Lower leg skin (tissue), 4 donors: Measurements from ENCODE around the gene SCUBE1. TPM values are rescaled to one million over a fixed set of nuclear protein-coding genes. Genes with fewer than 3 reads are reported as not detected.

ENCODE experiments used
- DNase-seq, 2 donors: peaks; one replicate each; pipeline ENCODE4 v3.0.0-alpha.2; 2019; ENCODE audit warnings: low spot score in 2 of 2
- H3K4me3 ChIP-seq: fragments of 200-600 bp; sonication (generic); 2 replicates; pipeline ENCODE4 v1.5.1; 2017; ENCODE audit warnings: mild to moderate bottlenecking, low read depth; ENCODE audit not compliant: poor library complexity, severe bottlenecking
- POLR2A ChIP-seq, 2 donors: fragments of 450-650 bp; IDR thresholded peaks; one replicate each; pipeline ENCODE4 v1.6.1; 2016 to 2017; ENCODE audit warnings: antibody characterized with exemption in 2 of 2, mild to moderate bottlenecking in 1 of 2, moderate library complexity in 1 of 2
- WGBS, 2 donors: methylation state at CpG; one replicate each; pipeline ENCODE4 v1.1.5; 2018; 5-methylcytosine and 5-hydroxymethylcytosine counted together
- intact Hi-C: fragments of 100-400 bp; cut with DNase I; formaldehyde crosslinking; loops from one replicate; pipeline ENCODE4 v1.15.0; 2023; ENCODE audit warnings: low total_unique reads
- total RNA-seq, 4 donors: library from RNA; depleted of rRNA; stranded (reverse); fragments of >200 nt; gene quantifications; one replicate each; pipeline ENCODE4 v1.1.0, GENCODE V29; 2016
- TF ChIP-seq, protein P1 (sequence below), 3 donors: fragments of 450-650 bp; IDR thresholded peaks; one replicate each; pipeline ENCODE4 v1.5.1; 2016; ENCODE audit warnings: antibody characterized with exemption in 3 of 3, mild to moderate bottlenecking in 3 of 3, moderate library complexity in 2 of 3

SCUBE1 gene
- total RNA-seq, 4 donors from 2014 or later: 0.20 to 1.1 (median 0.28) TPM

GRCh38 chr22:43226377-43227238 lies 116.6 kb downstream of the SCUBE1 start:
- TF ChIP-seq POLR2A (IDR thresholded peaks at IDR 0.05): no peak
- TF ChIP-seq, protein P1, sequence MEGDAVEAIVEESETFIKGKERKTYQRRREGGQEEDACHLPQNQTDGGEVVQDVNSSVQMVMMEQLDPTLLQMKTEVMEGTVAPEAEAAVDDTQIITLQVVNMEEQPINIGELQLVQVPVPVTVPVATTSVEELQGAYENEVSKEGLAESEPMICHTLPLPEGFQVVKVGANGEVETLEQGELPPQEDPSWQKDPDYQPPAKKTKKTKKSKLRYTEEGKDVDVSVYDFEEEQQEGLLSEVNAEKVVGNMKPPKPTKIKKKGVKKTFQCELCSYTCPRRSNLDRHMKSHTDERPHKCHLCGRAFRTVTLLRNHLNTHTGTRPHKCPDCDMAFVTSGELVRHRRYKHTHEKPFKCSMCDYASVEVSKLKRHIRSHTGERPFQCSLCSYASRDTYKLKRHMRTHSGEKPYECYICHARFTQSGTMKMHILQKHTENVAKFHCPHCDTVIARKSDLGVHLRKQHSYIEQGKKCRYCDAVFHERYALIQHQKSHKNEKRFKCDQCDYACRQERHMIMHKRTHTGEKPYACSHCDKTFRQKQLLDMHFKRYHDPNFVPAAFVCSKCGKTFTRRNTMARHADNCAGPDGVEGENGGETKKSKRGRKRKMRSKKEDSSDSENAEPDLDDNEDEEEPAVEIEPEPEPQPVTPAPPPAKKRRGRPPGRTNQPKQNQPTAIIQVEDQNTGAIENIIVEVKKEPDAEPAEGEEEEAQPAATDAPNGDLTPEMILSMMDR (IDR thresholded peaks at IDR 0.05): no peak
- no peak overlapping the region for H3K4me3 ChIP-seq
- 30 to 49% methylated on average over 18 of the region's 19 CpGs for WGBS, 2 donors
- no peak for DNase-seq
- intact Hi-C loops: no loop called here

GRCh38 chr22:43225609-43226008 lies 117.6 kb downstream of the SCUBE1 start:
- TF ChIP-seq, protein P1 (IDR thresholded peaks at IDR 0.05): no peak
- no peak for TF ChIP-seq POLR2A (IDR thresholded peaks at IDR 0.05)
- 94% methylated on average over 8 of the region's 8 CpGs for WGBS, 2 donors
- intact Hi-C loops: no loop called here
- DNase-seq: no peak
- no peak overlapping the region for H3K4me3 ChIP-seq

GRCh38 chr22:43222987-43223386 lies 120.2 kb downstream of the SCUBE1 start:
- intact Hi-C loops: no loop called here
- no peak overlapping the region for H3K4me3 ChIP-seq
- DNase-seq: no peak
- WGBS, 2 donors: 77 to 93% methylated on average over 12 to 13 of the region's 13 CpGs
- TF ChIP-seq POLR2A (IDR thresholded peaks at IDR 0.05): no peak
- TF ChIP-seq, protein P1 (IDR thresholded peaks at IDR 0.05): no peak

GRCh38 chr22:43222262-43222661 lies 120.9 kb downstream of the SCUBE1 start:
- intact Hi-C loops: no loop called here
- 40 to 42% methylated on average over 4 to 13 of the region's 13 CpGs for WGBS, 2 donors
- no peak for DNase-seq
- TF ChIP-seq, protein P1 (IDR thresholded peaks at IDR 0.05): no peak
- TF ChIP-seq POLR2A (IDR thresholded peaks at IDR 0.05): no peak
- H3K4me3 ChIP-seq: no peak overlapping the region

DNA sequence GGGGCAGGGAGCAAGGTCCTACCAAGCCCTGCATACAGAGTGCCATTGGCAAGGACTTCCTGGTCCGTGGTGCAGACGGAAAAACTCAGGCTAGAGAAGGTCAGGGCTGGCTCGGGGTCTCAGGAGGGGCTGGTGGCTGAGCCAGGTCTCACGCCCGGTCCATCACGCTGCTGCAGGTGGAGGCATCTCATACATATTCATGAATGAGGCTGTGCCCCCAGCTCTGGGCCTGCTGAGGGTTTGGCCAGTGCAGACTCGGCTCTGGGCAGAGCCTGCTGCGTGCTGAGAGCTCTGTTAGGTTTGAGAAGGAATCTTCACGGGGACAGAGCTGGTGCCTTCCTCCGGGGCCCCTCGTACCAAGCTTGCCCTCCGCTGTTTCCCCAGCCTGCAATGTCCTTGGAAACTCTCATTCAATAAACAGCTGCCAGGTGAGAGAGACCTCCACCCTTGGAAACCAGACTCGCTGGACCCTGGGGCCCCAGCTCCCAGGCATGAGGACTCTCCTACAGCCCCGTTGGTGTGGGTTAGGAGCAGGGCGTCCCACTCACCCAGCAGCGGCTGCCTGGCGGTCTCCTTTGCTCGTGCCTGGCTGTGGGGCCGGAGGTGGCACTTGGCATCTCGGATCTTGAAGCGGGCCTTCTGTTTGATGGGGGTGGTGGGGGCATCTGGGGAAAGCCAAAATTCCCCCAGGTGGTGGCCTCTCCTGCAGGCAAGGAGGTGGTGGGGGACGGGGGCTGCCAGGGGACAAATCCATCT lies 122.4 kb downstream of the SCUBE1 start:
- 89 to 91% methylated on average over 13 to 19 of the region's 22 CpGs for WGBS, 2 donors
- no peak overlapping the region for H3K4me3 ChIP-seq
- no peak for TF ChIP-seq POLR2A (IDR thresholded peaks at IDR 0.05)
- intact Hi-C loops: no loop called here
- DNase-seq: no peak

- WGBS, 2 donors: 88 to 92% methylated on average over 1 of the region's 1 CpG
- no peak for DNase-seq
- intact Hi-C loops: no loop called here
- no peak overlapping the region for H3K4me3 ChIP-seq
- no peak for TF ChIP-seq POLR2A (IDR thresholded peaks at IDR 0.05)
- TF ChIP-seq, protein P1 (IDR thresholded peaks at IDR 0.05): no peak
These were observed 124.4 kb downstream of the SCUBE1 start for GRCh38 chr22:43218786-43219185.
